ENCODE data around the gene IFT88. TPM values are rescaled to one million over a fixed set of nuclear protein-coding genes. Genes with fewer than 3 reads are reported as not detected.

IFT88 gene
- total RNA-seq, 1 experiment from 2014 or later = 12.1 TPM

DNA sequence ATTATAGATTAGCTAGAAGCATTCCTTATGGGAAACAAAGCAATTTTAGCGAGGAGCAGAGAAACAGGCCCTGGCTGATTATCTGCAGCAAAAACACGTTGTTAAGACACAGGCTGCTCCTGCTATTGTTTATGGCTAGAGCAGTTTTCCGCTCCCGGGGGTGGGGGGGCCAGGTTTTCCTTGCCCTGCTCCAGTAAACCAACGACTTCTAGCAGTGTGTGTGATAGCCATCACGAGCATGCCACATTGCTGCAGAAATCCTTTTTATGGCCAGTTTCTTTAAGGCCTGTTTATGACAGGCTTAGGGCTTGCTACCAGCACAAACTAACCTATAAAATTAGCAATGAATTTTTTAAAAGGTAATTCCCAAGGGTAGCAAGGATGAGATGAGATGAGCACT, 118.1 kb downstream of the IFT88 start:
- Histone ChIP-seq H3K27me3 (replicated peaks; ENCODE audit: control insufficient read depth, insufficient read depth, low read length) (no peaks in the 10 kb centered on the region), H3K36me3 (ENCODE audit: control insufficient read depth, insufficient read depth, low read length) (no peaks in the 10 kb centered on the region; the same call in 1 of the 2 replicates), H3K4me3 (ENCODE audit: low read depth, low read length) (no peak overlapping the region), H3K9me3 (no peaks in the 10 kb centered on the region), H3K4me1 (no peaks in the 10 kb centered on the region)
- H3K36me3 Mint-ChIP-seq (ENCODE audit: insufficient read depth, unreplicated experiment) = no peaks in the 10 kb centered on the region
- no TSS peak for BruUV-seq (replicated peaks)
- H3K4me3 Mint-ChIP-seq (ENCODE audit: unreplicated experiment) = no peak overlapping the region
- H3K9me3 Mint-ChIP-seq (ENCODE audit: unreplicated experiment) = no peaks in the 10 kb centered on the region
- ChIA-PET POLR2A (no interaction called here), CTCF (no interaction called here)
- H3K27me3 Mint-ChIP-seq (ENCODE audit: insufficient read depth, unreplicated experiment) = no peaks in the 10 kb centered on the region
- DNase-seq = no peak
- intact Hi-C loops (cut with micrococcal nuclease; ENCODE audit: unreplicated experiment) = no loop called here
- TF ChIP-seq, protein P1, sequence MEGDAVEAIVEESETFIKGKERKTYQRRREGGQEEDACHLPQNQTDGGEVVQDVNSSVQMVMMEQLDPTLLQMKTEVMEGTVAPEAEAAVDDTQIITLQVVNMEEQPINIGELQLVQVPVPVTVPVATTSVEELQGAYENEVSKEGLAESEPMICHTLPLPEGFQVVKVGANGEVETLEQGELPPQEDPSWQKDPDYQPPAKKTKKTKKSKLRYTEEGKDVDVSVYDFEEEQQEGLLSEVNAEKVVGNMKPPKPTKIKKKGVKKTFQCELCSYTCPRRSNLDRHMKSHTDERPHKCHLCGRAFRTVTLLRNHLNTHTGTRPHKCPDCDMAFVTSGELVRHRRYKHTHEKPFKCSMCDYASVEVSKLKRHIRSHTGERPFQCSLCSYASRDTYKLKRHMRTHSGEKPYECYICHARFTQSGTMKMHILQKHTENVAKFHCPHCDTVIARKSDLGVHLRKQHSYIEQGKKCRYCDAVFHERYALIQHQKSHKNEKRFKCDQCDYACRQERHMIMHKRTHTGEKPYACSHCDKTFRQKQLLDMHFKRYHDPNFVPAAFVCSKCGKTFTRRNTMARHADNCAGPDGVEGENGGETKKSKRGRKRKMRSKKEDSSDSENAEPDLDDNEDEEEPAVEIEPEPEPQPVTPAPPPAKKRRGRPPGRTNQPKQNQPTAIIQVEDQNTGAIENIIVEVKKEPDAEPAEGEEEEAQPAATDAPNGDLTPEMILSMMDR (IDR thresholded peaks at IDR 0.05; ENCODE audit: insufficient read depth in 1 of 2, low read depth in 1 of 2, low read length in 1 of 2, severe bottlenecking in 1 of 2, unreplicated experiment in 1 of 2) = no peak
- no peaks in the 10 kb centered on the region for H3K4me1 Mint-ChIP-seq (ENCODE audit: low read depth, unreplicated experiment)
- H3K27ac Mint-ChIP-seq (ENCODE audit: unreplicated experiment) = no peak overlapping the region

DNA sequence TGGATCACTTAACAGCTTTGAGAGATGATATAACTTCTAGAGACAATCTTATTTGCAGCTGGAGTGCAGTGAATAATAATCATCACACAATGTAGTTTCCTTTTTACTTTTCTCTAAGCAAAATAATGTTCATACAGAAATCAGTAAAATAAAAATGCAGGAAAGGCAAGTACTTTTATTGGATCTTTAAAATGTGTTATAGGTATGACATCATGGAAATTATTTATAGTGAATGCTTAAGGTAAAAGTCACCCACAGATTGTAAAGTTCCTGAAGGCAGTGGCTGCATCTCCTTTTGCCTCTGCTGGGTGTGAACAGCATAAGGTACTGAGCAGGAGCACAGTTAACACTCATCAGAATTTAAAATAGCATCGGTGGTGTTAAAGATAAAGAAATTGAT, 119.2 kb downstream of the IFT88 start:
- H3K9me3 ChIP-seq = no peaks in the 10 kb centered on the region
- BruUV-seq (replicated peaks) = no TSS peak
- no peak overlapping the region for H3K27ac Mint-ChIP-seq (ENCODE audit: unreplicated experiment)
- no peaks in the 10 kb centered on the region; the same call in 1 of the 2 replicates for H3K36me3 ChIP-seq (ENCODE audit: control insufficient read depth, insufficient read depth, low read length)
- TF ChIP-seq, protein P1 (IDR thresholded peaks at IDR 0.05; ENCODE audit: insufficient read depth in 1 of 2, low read depth in 1 of 2, low read length in 1 of 2, severe bottlenecking in 1 of 2, unreplicated experiment in 1 of 2) = no peak
- no peaks in the 10 kb centered on the region for H3K9me3 Mint-ChIP-seq (ENCODE audit: unreplicated experiment)
- H3K27me3 Mint-ChIP-seq (ENCODE audit: insufficient read depth, unreplicated experiment) = no peaks in the 10 kb centered on the region
- H3K4me3 Mint-ChIP-seq (ENCODE audit: unreplicated experiment) = no peak overlapping the region
- DNase-seq = no peak
- no peaks in the 10 kb centered on the region for H3K4me1 Mint-ChIP-seq (ENCODE audit: low read depth, unreplicated experiment)
- POLR2A ChIA-PET = interaction anchor here (0.5 kb wide), 1 partner anchor 87 kb away, joined by 3 read pairs; no protein-coding TSS in a partner anchor
- intact Hi-C loops (cut with micrococcal nuclease; ENCODE audit: unreplicated experiment) = no loop called here
- no peaks in the 10 kb centered on the region for H3K4me1 ChIP-seq
- no peak overlapping the region for H3K4me3 ChIP-seq (ENCODE audit: low read depth, low read length)
- no peaks in the 10 kb centered on the region for H3K36me3 Mint-ChIP-seq (ENCODE audit: insufficient read depth, unreplicated experiment)
- H3K27me3 ChIP-seq (replicated peaks; ENCODE audit: control insufficient read depth, insufficient read depth, low read length) = no peaks in the 10 kb centered on the region
- CTCF ChIA-PET = interaction anchor here (0.6 kb wide), 2 partner anchors 67 to 119 kb away, joined by 3 read pairs; no protein-coding TSS in a partner anchor

DNA sequence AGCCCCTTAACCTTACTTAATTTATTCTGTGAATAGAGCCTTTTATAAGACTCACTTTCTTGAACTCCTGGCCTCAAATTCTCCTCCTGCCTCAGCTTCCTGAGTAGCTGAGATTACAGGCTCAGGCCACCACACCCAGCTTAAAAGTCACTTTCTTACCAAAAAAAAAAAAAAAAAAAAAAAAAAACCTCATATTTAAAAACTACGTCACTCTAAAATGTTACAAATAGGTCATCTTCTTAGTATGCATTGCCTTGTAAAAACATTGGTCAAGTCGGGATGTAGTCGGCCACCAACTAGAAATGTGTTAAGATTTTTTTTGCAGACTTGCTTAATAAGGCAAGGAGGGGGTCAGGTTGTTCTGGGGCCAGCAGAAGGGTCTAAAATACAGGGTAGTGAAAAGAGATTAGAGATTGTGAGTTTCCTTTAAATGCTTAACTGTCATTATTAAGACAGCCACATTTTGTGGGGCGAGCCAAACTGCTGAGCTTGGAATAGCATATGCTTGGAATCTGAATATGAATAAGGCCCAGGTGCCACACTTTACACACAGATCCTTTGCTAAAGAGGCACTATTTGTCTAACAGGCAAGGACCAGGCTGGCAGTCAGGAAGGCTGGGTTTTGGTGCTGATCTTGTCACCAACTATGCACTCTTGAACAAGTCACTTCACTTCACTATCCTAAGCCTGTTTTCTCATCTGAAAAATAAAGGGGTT, 120.1 kb downstream of the IFT88 start:
- no peak overlapping the region for H3K27ac Mint-ChIP-seq (ENCODE audit: unreplicated experiment)

More for the DNA sequence above, 120.1 kb downstream of the IFT88 start:
- TF ChIP-seq, protein P1 (IDR thresholded peaks at IDR 0.05; ENCODE audit: insufficient read depth in 1 of 2, low read depth in 1 of 2, low read length in 1 of 2, severe bottlenecking in 1 of 2, unreplicated experiment in 1 of 2) = no peak
- Mint-ChIP-seq H3K36me3 (ENCODE audit: insufficient read depth, unreplicated experiment) (no peaks in the 10 kb centered on the region), H3K27me3 (ENCODE audit: insufficient read depth, unreplicated experiment) (no peaks in the 10 kb centered on the region), H3K4me3 (ENCODE audit: unreplicated experiment) (no peak overlapping the region), H3K9me3 (ENCODE audit: unreplicated experiment) (no peaks in the 10 kb centered on the region), H3K4me1 (ENCODE audit: low read depth, unreplicated experiment) (no peaks in the 10 kb centered on the region)
- intact Hi-C loops (cut with micrococcal nuclease; ENCODE audit: unreplicated experiment) = no loop called here
- H3K27me3 ChIP-seq (replicated peaks; ENCODE audit: control insufficient read depth, insufficient read depth, low read length) = no peaks in the 10 kb centered on the region
- H3K4me1 ChIP-seq = no peaks in the 10 kb centered on the region
- no peaks in the 10 kb centered on the region for H3K9me3 ChIP-seq
- no peak for DNase-seq
- no peak overlapping the region for H3K4me3 ChIP-seq (ENCODE audit: low read depth, low read length)
- CTCF ChIA-PET = interaction anchor here (0.6 kb wide), 2 partner anchors 68 to 119 kb away, joined by 3 read pairs; no protein-coding TSS in a partner anchor
- BruUV-seq (replicated peaks) = no TSS peak
- POLR2A ChIA-PET = interaction anchor here (0.7 kb wide), 1 partner anchor 42 kb away, joined by 4 read pairs; no protein-coding TSS in a partner anchor
- H3K36me3 ChIP-seq (ENCODE audit: control insufficient read depth, insufficient read depth, low read length) = no peaks in the 10 kb centered on the region; the same call in 1 of the 2 replicates

Measured in Caco-2 (cell line).